CD8-positive, alpha-beta memory T cell (primary cell): ENCODE data around the gene EMP2. TPM values are rescaled to one million over a fixed set of nuclear protein-coding genes. Genes with fewer than 3 reads are reported as not detected.
A peak's percentile ranks its signal among the peaks of the same experiment; 100 is the strongest.

ENCODE experiments used
- CTCF ChIA-PET: fragments of 350-600 bp; sonication (Branson Sonifier 250); formaldehyde crosslinking; loops from one replicate; lab custom pipeline; 2021; ENCODE audit warnings: antibody characterized with exemption; lab: Charles Lee
- POLR2A ChIA-PET: fragments of 350-600 bp; sonication (Branson Sonifier 250); formaldehyde crosslinking; loops from one replicate; lab custom pipeline; 2021; ENCODE audit warnings: antibody characterized with exemption; lab: Charles Lee
- DNase-seq, 5 donors: peaks; one replicate each; pipeline versions ENCODE4 v3.0.0 to v3.0.0-alpha.2; 2020 to 2022; ENCODE audit warnings: mixed read lengths in 1 of 5
- H3K27ac ChIP-seq: one replicate; pipeline ENCODE4 v1.7.0; 2013; ENCODE audit warnings: low read depth, mild to moderate bottlenecking, low read length, moderate library complexity
- H3K27me3 ChIP-seq: 2 replicates; pipeline ENCODE4 v1.7.0; 2013; ENCODE audit warnings: low read length, mild to moderate bottlenecking; ENCODE audit not compliant: insufficient read depth, poor library complexity, severe bottlenecking
- H3K36me3 ChIP-seq: 2 replicates; pipeline ENCODE4 v1.7.0; 2013; ENCODE audit warnings: mild to moderate bottlenecking, low read length, moderate library complexity; ENCODE audit not compliant: insufficient read depth
- H3K4me1 ChIP-seq: 2 replicates; pipeline ENCODE4 v1.7.0; 2013; ENCODE audit warnings: mild to moderate bottlenecking, low read length, moderate library complexity; ENCODE audit not compliant: insufficient read depth
- H3K4me3 ChIP-seq: 2 replicates; pipeline ENCODE4 v1.7.0; 2013; ENCODE audit warnings: mild to moderate bottlenecking, low read length
- H3K9me3 ChIP-seq: 2 replicates; pipeline ENCODE4 v1.7.0; 2013; ENCODE audit warnings: mild to moderate bottlenecking, low read length
- H3K27ac Mint-ChIP-seq, 8 donors: one replicate each; pipeline ENCODE4 v1.8.0; 2020 to 2021; ENCODE audit warnings: mixed read lengths in 8 of 8, mild to moderate bottlenecking in 6 of 8, inconsistent platforms in 3 of 8, moderate library complexity in 3 of 8
- H3K27me3 Mint-ChIP-seq, 2 donors: one replicate each; pipeline ENCODE4 v1.8.0; 2020 to 2021; ENCODE audit warnings: mixed read lengths in 2 of 2, mild to moderate bottlenecking in 1 of 2, moderate library complexity in 1 of 2
- H3K36me3 Mint-ChIP-seq, 3 donors: one replicate each; pipeline ENCODE4 v1.8.0; 2020 to 2021; ENCODE audit warnings: mixed read lengths in 3 of 3, inconsistent platforms in 1 of 3, mild to moderate bottlenecking in 1 of 3
- H3K4me1 Mint-ChIP-seq, 3 donors: one replicate each; pipeline ENCODE4 v1.8.0; 2020 to 2021; ENCODE audit warnings: mixed read lengths in 3 of 3, inconsistent platforms in 1 of 3, mild to moderate bottlenecking in 1 of 3
- H3K4me3 Mint-ChIP-seq, 7 donors: one replicate each; pipeline ENCODE4 v1.8.0; 2020 to 2021; ENCODE audit warnings: mixed read lengths in 7 of 7, mild to moderate bottlenecking in 6 of 7, moderate library complexity in 4 of 7, inconsistent platforms in 2 of 7
- H3K9me3 Mint-ChIP-seq, 5 donors: one replicate each; pipeline ENCODE4 v1.8.0; 2020 to 2022; ENCODE audit warnings: mixed read lengths in 5 of 5, mild to moderate bottlenecking in 3 of 5, moderate library complexity in 2 of 5, inconsistent platforms in 1 of 5
- polyA plus RNA-seq: library from polyadenylated mRNA; unstranded; fragments of 300-500 nt; fragmentation: Illumina TruSeq; gene quantifications from one replicate; pipeline ENCODE4 v1.2.3, GENCODE V29; 2021
- total RNA-seq, 2 experiments: library from RNA; stranded (reverse); gene quantifications; one replicate each; pipeline ENCODE4 v1.2.3, GENCODE V29; 2021

EMP2 gene
- total and polyA plus RNA-seq, 3 experiments from 2014 or later = not detected

DNA sequence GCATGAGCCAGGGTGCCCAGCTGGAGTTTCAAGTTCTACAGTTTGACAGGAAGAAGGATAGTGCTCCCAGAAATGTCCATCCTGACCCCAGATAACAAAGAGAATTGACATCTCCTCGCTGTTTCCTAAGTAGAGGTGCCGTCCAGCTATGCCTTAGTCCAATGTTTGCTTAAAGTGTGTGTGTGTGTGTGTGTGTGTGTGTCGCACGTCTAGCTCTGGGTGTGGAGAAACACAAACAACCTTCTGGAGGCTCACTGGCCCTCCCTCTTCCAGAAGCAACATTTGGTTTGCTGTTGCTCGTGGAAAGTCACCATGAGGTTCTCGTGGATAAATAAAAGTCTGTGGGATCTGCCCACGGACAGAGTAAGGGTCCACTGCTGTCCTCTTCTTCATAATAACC is 22.1 kb downstream of the EMP2 start:
- H3K4me1 Mint-ChIP-seq = peaks cover 1 to 4% (median 3%) of the 10 kb centered on the region in 3 donors
- Histone ChIP-seq H3K36me3 (no peaks in the 10 kb centered on the region), H3K4me3 (no peak overlapping the region), H3K4me1 (no peaks in the 10 kb centered on the region), H3K9me3 (no peaks in the 10 kb centered on the region), H3K27me3 (no peaks in the 10 kb centered on the region), H3K27ac (no peak overlapping the region)
- ChIA-PET POLR2A (no interaction called here), CTCF (no interaction called here)
- no peak overlapping the region for H3K27ac Mint-ChIP-seq
- DNase-seq = no peak
- H3K4me3 Mint-ChIP-seq = no peak overlapping the region
- H3K36me3 Mint-ChIP-seq = no peaks in the 10 kb centered on the region
- H3K9me3 Mint-ChIP-seq = peaks cover 0 to 8% (median 4%) of the 10 kb centered on the region in 5 donors
- H3K27me3 Mint-ChIP-seq = peaks cover 15 to 58% of the 10 kb centered on the region in 2 donors

GRCh38 chr16:10557750-10558149 is 22.6 kb downstream of the EMP2 start:
- CTCF ChIA-PET = no interaction called here
- POLR2A ChIA-PET = no interaction called here
- peaks cover 0 to 7% (median 4%) of the 10 kb centered on the region in 5 donors for H3K9me3 Mint-ChIP-seq

DNA sequence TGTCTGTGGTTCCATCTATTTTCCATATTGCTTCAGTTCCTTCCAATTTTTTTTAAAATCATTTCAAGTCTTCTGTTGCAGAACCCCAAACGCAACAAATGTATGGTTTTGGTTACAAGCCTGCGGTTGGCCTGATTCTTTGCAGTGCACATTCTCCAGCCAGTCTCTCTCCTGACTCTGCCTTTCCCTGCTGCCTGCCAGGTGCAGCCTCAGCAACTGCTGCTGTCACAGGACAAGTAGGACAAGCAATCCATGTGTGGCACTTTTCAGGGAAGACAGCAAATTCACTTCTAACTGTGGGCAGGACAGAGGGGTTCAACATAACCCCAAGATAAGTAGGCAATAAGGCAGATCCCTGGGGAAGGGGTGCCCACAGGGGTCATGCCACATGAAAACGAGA is 24.2 kb downstream of the EMP2 start:
- no peak overlapping the region for H3K4me3 ChIP-seq
- ChIA-PET CTCF (no interaction called here), POLR2A (no interaction called here)
- H3K36me3 ChIP-seq = no peaks in the 10 kb centered on the region
- no peak overlapping the region for H3K4me3 Mint-ChIP-seq
- H3K9me3 Mint-ChIP-seq = peaks cover 0 to 6% (median 0%) of the 10 kb centered on the region in 5 donors
- H3K9me3 ChIP-seq = no peaks in the 10 kb centered on the region
- H3K4me1 ChIP-seq = no peaks in the 10 kb centered on the region
- no peaks in the 10 kb centered on the region for H3K36me3 Mint-ChIP-seq
- peak overlapping the region in 1 of 8 donors; percentile 27 for H3K27ac Mint-ChIP-seq
- DNase-seq = no peak
- no peaks in the 10 kb centered on the region for H3K27me3 ChIP-seq
- peaks cover 18 to 62% of the 10 kb centered on the region in 2 donors for H3K27me3 Mint-ChIP-seq
- peaks cover 9 to 11% (median 10%) of the 10 kb centered on the region in 3 donors for H3K4me1 Mint-ChIP-seq
- no peak overlapping the region for H3K27ac ChIP-seq

More at GRCh38 chr16:10557750-10558149, 22.6 kb downstream of the EMP2 start:
- Mint-ChIP-seq H3K4me3 (no peak overlapping the region), H3K36me3 (no peaks in the 10 kb centered on the region), H3K4me1 (peaks cover 7 to 9% (median 7%) of the 10 kb centered on the region in 3 donors), H3K27ac (no peak overlapping the region), H3K27me3 (peaks cover 18 to 61% of the 10 kb centered on the region in 2 donors)
- H3K27ac ChIP-seq = no peak overlapping the region
- no peaks in the 10 kb centered on the region for H3K9me3 ChIP-seq
- no peak for DNase-seq
- H3K27me3 ChIP-seq = no peaks in the 10 kb centered on the region
- no peaks in the 10 kb centered on the region for H3K36me3 ChIP-seq
- no peaks in the 10 kb centered on the region for H3K4me1 ChIP-seq
- no peak overlapping the region for H3K4me3 ChIP-seq

GRCh38 chr16:10554569-10554968 is 25.8 kb downstream of the EMP2 start:
- Mint-ChIP-seq H3K9me3 (peaks cover 0 to 5% (median 0%) of the 10 kb centered on the region in 5 donors), H3K27me3 (peaks cover 18 to 48% of the 10 kb centered on the region in 2 donors), H3K36me3 (no peaks in the 10 kb centered on the region), H3K4me3 (no peak overlapping the region), H3K4me1 (peaks cover 9 to 11% (median 10%) of the 10 kb centered on the region in 3 donors), H3K27ac (no peak overlapping the region)
- ChIA-PET POLR2A (no interaction called here), CTCF (no interaction called here)
- no peaks in the 10 kb centered on the region for H3K4me1 ChIP-seq
- no peak for DNase-seq
- H3K4me3 ChIP-seq = no peak overlapping the region
- H3K9me3 ChIP-seq = no peaks in the 10 kb centered on the region
- no peaks in the 10 kb centered on the region for H3K27me3 ChIP-seq
- no peaks in the 10 kb centered on the region for H3K36me3 ChIP-seq
- no peak overlapping the region for H3K27ac ChIP-seq

- Histone ChIP-seq H3K36me3 (no peaks in the 10 kb centered on the region), H3K9me3 (no peaks in the 10 kb centered on the region), H3K27ac (no peak overlapping the region), H3K27me3 (no peaks in the 10 kb centered on the region), H3K4me3 (peak overlapping the region; percentile 41), H3K4me1 (no peaks in the 10 kb centered on the region)
- peak; percentile 9 to 57 (median 36) for DNase-seq
- Mint-ChIP-seq H3K27ac (peak overlapping the region in 5 of 8 donors; percentile 28 to 71 (median 63)), H3K27me3 (peaks cover 22 to 41% of the 10 kb centered on the region in 2 donors), H3K4me1 (peaks cover 9 to 11% (median 10%) of the 10 kb centered on the region in 3 donors), H3K4me3 (peak overlapping the region; percentile 60 to 92 (median 80)), H3K36me3 (no peaks in the 10 kb centered on the region), H3K9me3 (peaks cover 0 to 9% (median 5%) of the 10 kb centered on the region in 5 donors)
- POLR2A ChIA-PET = no interaction called here
- CTCF ChIA-PET = no interaction called here
Observed at GRCh38 chr16:10552998-10553491, 27.4 kb downstream of the EMP2 start.

GRCh38 chr16:10552281-10552680 is 28.1 kb downstream of the EMP2 start:
- ChIA-PET CTCF (no interaction called here), POLR2A (no interaction called here)
- Histone ChIP-seq H3K27ac (no peak overlapping the region), H3K27me3 (no peaks in the 10 kb centered on the region), H3K4me1 (no peaks in the 10 kb centered on the region), H3K4me3 (no peak overlapping the region), H3K36me3 (no peaks in the 10 kb centered on the region), H3K9me3 (no peaks in the 10 kb centered on the region)
- Mint-ChIP-seq H3K27me3 (peaks cover 25 to 36% of the 10 kb centered on the region in 2 donors), H3K9me3 (peaks cover 0 to 13% (median 5%) of the 10 kb centered on the region in 5 donors), H3K36me3 (no peaks in the 10 kb centered on the region), H3K27ac (no peak overlapping the region), H3K4me3 (no peak overlapping the region), H3K4me1 (peaks cover 9 to 11% (median 10%) of the 10 kb centered on the region in 3 donors)
- DNase-seq = no peak

DNA sequence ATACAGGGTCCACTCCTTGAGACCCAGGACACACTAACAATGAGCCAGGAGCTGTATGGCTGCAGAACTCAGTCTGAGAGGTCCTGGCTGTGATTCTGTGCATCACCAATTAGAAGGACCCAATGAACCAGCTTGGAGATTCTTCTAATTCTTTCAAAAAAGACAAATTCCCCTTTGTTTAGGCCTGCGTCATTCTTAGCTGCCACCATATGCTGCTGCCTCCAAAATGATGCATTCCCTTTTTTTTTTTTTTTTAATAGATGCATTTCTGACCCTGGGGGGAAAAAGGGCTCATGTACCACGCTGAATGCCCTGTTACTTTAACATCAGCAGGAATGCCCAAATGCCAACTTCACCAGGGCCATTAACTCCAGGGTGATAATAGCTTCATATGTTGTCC is 28.5 kb downstream of the EMP2 start:
- no peak overlapping the region for H3K27ac ChIP-seq
- no peak for DNase-seq
- Mint-ChIP-seq H3K4me1 (peaks cover 9 to 11% (median 10%) of the 10 kb centered on the region in 3 donors), H3K27ac (no peak overlapping the region), H3K9me3 (peaks cover 0 to 13% (median 7%) of the 10 kb centered on the region in 5 donors), H3K36me3 (no peaks in the 10 kb centered on the region), H3K27me3 (peaks cover 25 to 36% of the 10 kb centered on the region in 2 donors), H3K4me3 (no peak overlapping the region)
- ChIA-PET POLR2A (no interaction called here), CTCF (no interaction called here)
- no peaks in the 10 kb centered on the region for H3K4me1 ChIP-seq
- no peak overlapping the region for H3K4me3 ChIP-seq
- H3K27me3 ChIP-seq = no peaks in the 10 kb centered on the region
- no peaks in the 10 kb centered on the region for H3K9me3 ChIP-seq
- no peaks in the 10 kb centered on the region for H3K36me3 ChIP-seq

DNA sequence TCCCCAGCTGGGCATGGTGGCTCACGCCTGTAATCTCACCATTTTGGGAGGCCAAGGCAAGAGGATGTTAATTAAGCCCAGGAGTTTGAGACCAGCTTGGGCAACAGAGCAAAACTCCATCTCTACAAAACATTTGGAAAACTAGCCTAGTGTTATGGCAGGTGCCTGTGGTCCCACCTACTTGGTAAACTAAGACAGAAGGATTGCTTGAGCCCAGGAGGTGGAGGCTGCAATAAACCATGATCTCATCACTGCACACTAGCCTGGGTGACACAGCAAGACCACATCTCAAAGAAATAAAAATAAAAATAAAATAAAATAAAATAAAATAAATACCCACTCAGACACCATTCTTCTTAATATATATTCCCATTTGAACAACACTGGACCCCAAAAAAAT is 32.0 kb downstream of the EMP2 start:
- H3K27me3 ChIP-seq = no peaks in the 10 kb centered on the region
- CTCF ChIA-PET = no interaction called here
- H3K9me3 Mint-ChIP-seq = peaks cover 0 to 14% (median 7%) of the 10 kb centered on the region in 5 donors

More for the DNA sequence above, 32.0 kb downstream of the EMP2 start:
- Mint-ChIP-seq H3K27me3 (peaks cover 13 to 22% of the 10 kb centered on the region in 2 donors), H3K4me1 (peaks cover 8 to 9% (median 8%) of the 10 kb centered on the region in 3 donors), H3K4me3 (no peak overlapping the region), H3K36me3 (no peaks in the 10 kb centered on the region), H3K27ac (no peak overlapping the region)
- Histone ChIP-seq H3K36me3 (no peaks in the 10 kb centered on the region), H3K27ac (no peak overlapping the region), H3K9me3 (no peaks in the 10 kb centered on the region), H3K4me3 (no peak overlapping the region), H3K4me1 (no peaks in the 10 kb centered on the region)
- POLR2A ChIA-PET = no interaction called here
- no peak for DNase-seq
